ENCODE data around the gene VPS13C. TPM values are rescaled to one million over a fixed set of nuclear protein-coding genes. Genes with fewer than 3 reads are reported as not detected.

Gene VPS13C
- total RNA-seq, 3 donors from 2014 or later, result 15.5 to 20.6 (median 18.1) TPM

- ATAC-seq, result no peak
- Mint-ChIP-seq H3K27me3 (ENCODE audit: low read depth) (peaks cover 16% of the 10 kb centered on the region), H3K4me1 (ENCODE audit: low read depth) (no peaks in the 10 kb centered on the region), H3K36me3 (ENCODE audit: insufficient read depth) (no peaks in the 10 kb centered on the region), H3K4me3 (no peak overlapping the region), H3K9me3 (no peaks in the 10 kb centered on the region)
- no peak for DNase-seq
These were observed 252.8 kb downstream of the VPS13C start for GRCh38 chr15:61807281-61807929.

Other genes starting within 250 kb of the VPS13C start
- gene C2CD4A, start 6.5 kb upstream of the VPS13C start, total RNA-seq, result 1 to 10 TPM in 1 of 3 donors, under 1 TPM in 2; 0.43 to 1.0 (median 0.69) TPM
- 1 to 10 TPM in 1 of 3 donors, under 1 TPM in 2; 0.33 to 1.0 (median 0.55) TPM for gene C2CD4B, start 104.8 kb upstream of the VPS13C start, total RNA-seq

Measured in activated T-cell treated with anti-CD3 and anti-CD28 coated beads, Interleukin-2, amount 50 U/mL, for 4 hours (primary cell).